H54 (cell line): ENCODE data around the gene KCNH5.

Source experiments
- DNase-seq: peaks from one replicate; pipeline ENCODE4 v3.0.0; 2011; ENCODE audit warnings: low spot score, mixed read lengths; ENCODE audit not compliant: insufficient read length
- FAIRE-seq: peaks from 3 replicates; lab custom pipeline; 2011; peaks lifted over from hg19 to GRCh38; lab: Jason Lieb, UNC
- POLR2A ChIP-seq: IDR thresholded peaks from 2 replicates; pipeline ENCODE4 v1.6.1; 2011; ENCODE audit warnings: low read depth, mild to moderate bottlenecking, low read length

The KCNH5 gene

GRCh38 chr14:63045234-63045611, at the start of gene KCNH5:
KCNH5 (minus strand) TSS chr14:63045458; CDS start chr14:63045186, 272 bp downstream.
- no peak for TF ChIP-seq POLR2A
- no peak for DNase-seq
- FAIRE-seq: no peak

- no peak for TF ChIP-seq POLR2A
- DNase-seq (no peak), FAIRE-seq (no peak)
Observed at GRCh38 chr14:63091394-63091996, 46.2 kb upstream of the KCNH5 start.

DNA sequence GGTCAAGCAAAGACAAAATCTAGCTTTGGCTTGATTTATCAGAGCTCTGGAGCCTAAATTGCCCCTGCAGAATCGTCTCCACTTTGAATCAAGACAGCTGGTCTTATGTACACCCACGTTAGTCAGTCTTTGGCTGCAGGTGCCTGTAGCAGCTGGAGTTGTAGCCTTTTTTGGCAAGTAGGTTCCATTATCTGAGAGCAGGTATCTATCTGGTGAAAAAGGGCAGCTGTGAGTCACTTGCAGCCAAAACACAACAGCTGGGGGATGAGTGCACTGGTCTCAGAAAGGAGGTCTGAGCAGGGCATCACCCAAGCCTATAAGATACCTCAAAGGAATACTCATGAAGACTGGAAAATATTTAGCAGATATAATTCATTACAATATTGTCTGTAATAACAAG, 43.6 kb upstream of the KCNH5 start:
- TF ChIP-seq POLR2A: no peak
- FAIRE-seq (no peak), DNase-seq (no peak)

GRCh38 chr14:63078569-63078968, 33.3 kb upstream of the KCNH5 start:
- FAIRE-seq: no peak
- TF ChIP-seq POLR2A: no peak
- no peak for DNase-seq

DNA sequence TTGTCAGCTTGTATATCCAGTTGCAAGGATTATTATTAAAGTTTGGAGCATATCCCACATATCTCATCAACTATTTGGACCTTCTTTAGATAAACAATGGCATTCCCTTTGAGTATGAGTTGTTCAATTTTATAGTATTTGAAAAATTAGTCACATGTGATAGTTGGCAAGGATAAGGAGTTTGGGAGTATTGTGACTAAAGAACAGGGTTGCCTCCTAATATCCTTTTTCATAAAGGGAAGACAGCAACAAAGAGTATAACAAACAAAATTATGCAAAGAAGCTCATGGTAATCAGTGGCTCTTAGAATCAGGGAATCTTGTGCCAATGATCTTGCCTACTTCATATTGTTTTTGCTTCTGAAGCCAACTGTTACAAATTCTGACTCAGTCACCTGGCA, 31.2 kb upstream of the KCNH5 start:
- FAIRE-seq (no peak), DNase-seq (no peak)
- no peak for TF ChIP-seq POLR2A

DNA sequence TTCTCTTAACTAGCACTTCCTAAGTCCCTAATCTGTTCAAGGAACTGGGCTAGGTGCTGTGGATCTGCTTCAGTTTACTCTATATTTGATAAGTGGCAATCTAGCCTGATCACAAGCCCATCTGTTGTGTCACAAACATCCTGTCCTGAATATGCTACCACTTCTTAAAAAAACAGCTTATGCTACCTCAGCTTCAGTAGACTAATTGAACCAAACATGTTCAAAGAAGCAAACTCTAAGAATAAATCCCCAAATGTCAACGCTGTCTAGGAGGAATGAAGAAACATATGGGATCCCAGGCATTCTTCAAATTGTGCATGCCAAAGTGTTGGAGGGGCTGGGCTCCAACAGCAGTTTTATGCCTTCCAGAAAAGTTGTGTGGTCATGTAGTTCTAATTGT, 10.4 kb upstream of the KCNH5 start:
- TF ChIP-seq POLR2A: no peak
- no peak for FAIRE-seq
- DNase-seq: no peak

DNA sequence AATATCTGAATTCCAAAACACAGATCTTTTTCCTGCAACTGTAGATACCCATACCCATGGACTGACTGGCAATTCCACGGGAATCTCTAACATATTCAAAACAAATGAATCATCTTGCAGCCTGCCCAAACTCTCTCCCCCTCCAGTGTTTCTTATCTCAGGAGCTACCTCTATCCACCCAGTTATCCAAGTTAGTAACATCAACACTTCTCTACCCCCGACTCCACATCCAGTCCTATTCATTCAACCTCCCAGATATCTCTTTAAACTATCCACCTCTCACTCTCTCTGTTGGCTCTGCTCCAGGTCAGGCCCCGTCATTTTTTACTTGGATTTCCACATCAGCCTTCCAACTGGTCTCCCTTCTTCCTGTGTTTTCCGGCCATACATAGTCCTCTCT, 6.7 kb upstream of the KCNH5 start:
- no peak for TF ChIP-seq POLR2A
- FAIRE-seq (no peak), DNase-seq (no peak)

GRCh38 chr14:63051301-63051700, 6.0 kb upstream of the KCNH5 start:
- no peak for FAIRE-seq
- no peak for DNase-seq
- TF ChIP-seq POLR2A: no peak

GRCh38 chr14:63050694-63051093, 5.4 kb upstream of the KCNH5 start:
- no peak for DNase-seq
- no peak for FAIRE-seq
- no peak for TF ChIP-seq POLR2A

- DNase-seq: no peak
Observed at GRCh38 chr14:63046339-63047268, 1.3 kb upstream of the KCNH5 start.

DNA sequence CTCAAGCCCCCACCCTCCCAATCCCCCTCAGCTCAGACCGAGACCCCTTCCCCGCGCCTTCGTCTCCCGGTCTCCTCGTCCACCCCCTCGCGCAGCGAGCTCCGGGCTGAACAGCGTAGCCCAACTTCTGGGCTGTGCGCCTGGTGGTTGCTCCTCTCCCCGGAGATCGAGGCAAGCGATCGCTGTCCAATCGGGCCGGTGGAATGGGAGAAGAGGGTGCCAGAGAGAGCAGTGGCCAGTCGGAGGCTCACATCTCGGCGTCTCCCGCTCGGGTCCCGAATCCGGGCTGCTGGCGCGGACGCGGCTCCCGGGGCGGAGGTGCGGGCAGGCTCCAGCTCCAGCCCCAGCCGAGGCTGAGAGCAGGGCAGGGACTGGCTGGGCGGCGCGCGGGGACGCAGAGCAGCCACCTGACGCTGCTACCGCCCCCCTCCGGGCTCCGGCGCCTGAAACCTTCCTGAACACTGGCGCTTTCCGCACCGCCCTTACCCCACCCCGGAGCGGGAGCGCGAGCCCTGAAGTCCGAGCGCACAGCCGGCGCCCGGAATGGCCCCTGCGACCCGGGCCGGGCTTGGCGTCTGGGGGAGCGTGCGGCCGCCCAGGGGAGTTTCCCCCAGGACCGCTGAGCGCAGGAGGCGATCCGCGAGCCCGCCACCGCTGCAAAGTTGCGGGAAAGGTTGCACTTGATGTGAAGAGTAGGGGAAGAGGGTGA, 508 bp upstream of the KCNH5 start:
- no peak for FAIRE-seq

More at GRCh38 chr14:63046339-63047268, 1.3 kb upstream of the KCNH5 start:
- no peak for FAIRE-seq
- TF ChIP-seq POLR2A: no peak

DNA sequence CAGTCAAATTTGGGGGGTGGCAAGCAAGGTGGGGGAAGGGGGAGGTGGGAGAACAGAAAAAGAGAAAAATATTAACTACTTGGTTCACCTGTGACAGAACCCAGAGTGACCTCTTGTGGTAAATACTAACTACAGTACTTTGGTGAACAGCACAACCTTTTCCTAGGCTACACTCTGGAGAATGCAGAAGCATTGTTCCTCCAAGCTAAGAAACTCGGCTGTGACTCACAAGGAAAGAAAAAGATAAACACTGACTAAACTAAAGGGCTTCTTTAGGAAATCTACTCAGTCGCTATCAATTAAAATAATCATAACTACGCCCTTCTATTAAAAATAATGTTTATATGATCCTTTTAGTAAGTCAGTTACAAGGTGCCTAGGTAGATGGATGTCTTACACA, 5.4 kb downstream of the KCNH5 start:
- DNase-seq (no peak), FAIRE-seq (no peak)
- no peak for TF ChIP-seq POLR2A

More for the DNA sequence above, 508 bp upstream of the KCNH5 start:
- no peak for TF ChIP-seq POLR2A
- DNase-seq: no peak

- DNase-seq (no peak), FAIRE-seq (no peak)
- TF ChIP-seq POLR2A: no peak
Observed at GRCh38 chr14:63032641-63033040, 12.6 kb downstream of the KCNH5 start.

GRCh38 chr14:63032076-63032475, 13.2 kb downstream of the KCNH5 start:
- FAIRE-seq (no peak), DNase-seq (no peak)

More at GRCh38 chr14:63032076-63032475, 13.2 kb downstream of the KCNH5 start:
- no peak for TF ChIP-seq POLR2A
